AG04449 (cell line): ENCODE measurements around the gene SLC4A1AP.

Experiments used
- CTCF ChIA-PET: fragments of 350-600 bp; formaldehyde crosslinking; extraction: SDS; loops from one replicate; lab custom pipeline; 2021; ENCODE audit warnings: antibody characterized with exemption; lab: Yijun Ruan, JAX
- POLR2A ChIA-PET: fragments of 400-600, 350-600 bp; formaldehyde crosslinking; extraction: SDS; loops from one replicate; lab custom pipeline; 2020; ENCODE audit warnings: antibody characterized with exemption, inconsistent platforms; lab: Yijun Ruan, JAX
- DNase-seq: peaks from one replicate; pipeline ENCODE4 v3.0.0-alpha.2; 2010; ENCODE audit warnings: low read depth, low spot score
- H3K4me3 ChIP-seq: 2 replicates; pipeline ENCODE4 v1.5.1; 2011; ENCODE audit warnings: low read depth, mild to moderate bottlenecking, control low read depth, low read length
- TF ChIP-seq, protein P1 (sequence below): IDR thresholded peaks from one replicate; pipeline ENCODE4 v1.5.1; 2011; ENCODE audit warnings: mild to moderate bottlenecking, moderate library complexity, low read length, control low read depth, inconsistent platforms; ENCODE audit not compliant: insufficient read depth; ENCODE audit errors: missing control alignments

The SLC4A1AP gene

DNA sequence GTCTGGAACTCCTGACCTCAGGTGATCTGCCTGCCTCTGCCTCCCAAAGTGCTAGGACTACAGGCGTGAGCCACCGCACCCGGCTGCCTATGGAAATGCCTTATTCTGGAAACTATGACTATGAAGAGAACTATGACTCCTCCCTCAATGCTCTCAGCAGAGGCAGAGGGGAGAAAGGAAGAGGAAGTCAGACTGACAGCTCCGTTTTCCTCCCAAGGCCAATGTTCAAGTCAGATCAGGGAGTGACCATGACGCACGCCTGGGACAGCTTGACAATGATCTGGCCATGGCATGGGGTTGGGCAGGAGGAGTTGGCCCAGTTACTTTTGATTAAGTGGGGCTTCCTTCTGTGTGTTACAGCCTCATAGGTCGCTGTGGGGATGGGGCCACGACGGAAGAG, 63.6 kb downstream of the SLC4A1AP start:
- ChIA-PET POLR2A (no interaction called here), CTCF (interaction anchor here (0.8 to 4.1 kb wide), 3 partner anchors 10 to 725 kb away, joined by 3 to 14 read pairs (median 4); no protein-coding TSS in a partner anchor)
- no peak overlapping the region for H3K4me3 ChIP-seq
- TF ChIP-seq, protein P1, sequence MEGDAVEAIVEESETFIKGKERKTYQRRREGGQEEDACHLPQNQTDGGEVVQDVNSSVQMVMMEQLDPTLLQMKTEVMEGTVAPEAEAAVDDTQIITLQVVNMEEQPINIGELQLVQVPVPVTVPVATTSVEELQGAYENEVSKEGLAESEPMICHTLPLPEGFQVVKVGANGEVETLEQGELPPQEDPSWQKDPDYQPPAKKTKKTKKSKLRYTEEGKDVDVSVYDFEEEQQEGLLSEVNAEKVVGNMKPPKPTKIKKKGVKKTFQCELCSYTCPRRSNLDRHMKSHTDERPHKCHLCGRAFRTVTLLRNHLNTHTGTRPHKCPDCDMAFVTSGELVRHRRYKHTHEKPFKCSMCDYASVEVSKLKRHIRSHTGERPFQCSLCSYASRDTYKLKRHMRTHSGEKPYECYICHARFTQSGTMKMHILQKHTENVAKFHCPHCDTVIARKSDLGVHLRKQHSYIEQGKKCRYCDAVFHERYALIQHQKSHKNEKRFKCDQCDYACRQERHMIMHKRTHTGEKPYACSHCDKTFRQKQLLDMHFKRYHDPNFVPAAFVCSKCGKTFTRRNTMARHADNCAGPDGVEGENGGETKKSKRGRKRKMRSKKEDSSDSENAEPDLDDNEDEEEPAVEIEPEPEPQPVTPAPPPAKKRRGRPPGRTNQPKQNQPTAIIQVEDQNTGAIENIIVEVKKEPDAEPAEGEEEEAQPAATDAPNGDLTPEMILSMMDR = no peak
- DNase-seq = no peak

DNA sequence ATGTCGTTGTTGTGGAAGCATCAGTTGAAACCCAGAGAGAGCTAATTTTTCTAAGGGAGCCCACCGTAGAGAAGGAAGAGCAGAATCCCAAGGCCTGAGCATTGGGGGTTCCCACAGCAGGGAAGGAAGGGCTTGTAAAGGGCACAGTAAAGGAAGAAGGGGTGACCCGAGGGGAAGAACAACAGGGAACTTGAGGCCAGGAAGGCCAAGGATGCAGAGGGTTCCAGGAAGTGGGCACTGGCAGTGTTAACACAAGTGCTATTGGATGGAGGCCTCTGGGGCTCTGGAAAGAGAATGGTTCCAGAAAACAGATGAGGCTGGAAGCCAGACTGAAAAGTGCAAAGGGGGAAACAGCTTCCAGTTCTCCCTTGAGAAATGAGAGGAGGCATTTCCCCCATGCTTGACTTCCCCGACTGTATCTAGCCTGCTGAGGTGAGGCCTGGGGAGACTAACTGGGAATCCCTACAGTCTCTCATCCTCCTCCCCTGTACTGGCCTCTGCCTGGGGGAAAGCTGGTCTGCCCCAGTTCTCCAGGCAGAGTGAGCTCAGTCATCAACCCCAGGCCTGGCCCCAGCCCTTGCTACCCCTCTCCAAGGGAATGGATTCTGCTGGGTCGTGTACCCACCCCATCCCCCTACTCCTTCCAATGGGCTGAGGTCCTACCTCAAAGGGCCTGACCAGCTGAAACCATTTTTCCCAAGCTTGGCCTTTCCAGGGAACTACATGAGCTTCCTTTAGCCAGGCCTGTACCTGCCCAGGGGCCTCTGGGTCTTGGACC, 64.6 kb downstream of the SLC4A1AP start:
- TF ChIP-seq, protein P1 = no peak
- no peak overlapping the region for H3K4me3 ChIP-seq
- CTCF ChIA-PET = interaction anchor here (0.7 to 9.6 kb wide), 2 partner anchors 5 to 45 kb away, joined by 3 to 84 read pairs; no protein-coding TSS in a partner anchor
- no peak for DNase-seq
- POLR2A ChIA-PET = interaction anchor here (0.5 kb wide), 1 partner anchor 667 kb away, joined by 3 read pairs; no protein-coding TSS in a partner anchor

DNA sequence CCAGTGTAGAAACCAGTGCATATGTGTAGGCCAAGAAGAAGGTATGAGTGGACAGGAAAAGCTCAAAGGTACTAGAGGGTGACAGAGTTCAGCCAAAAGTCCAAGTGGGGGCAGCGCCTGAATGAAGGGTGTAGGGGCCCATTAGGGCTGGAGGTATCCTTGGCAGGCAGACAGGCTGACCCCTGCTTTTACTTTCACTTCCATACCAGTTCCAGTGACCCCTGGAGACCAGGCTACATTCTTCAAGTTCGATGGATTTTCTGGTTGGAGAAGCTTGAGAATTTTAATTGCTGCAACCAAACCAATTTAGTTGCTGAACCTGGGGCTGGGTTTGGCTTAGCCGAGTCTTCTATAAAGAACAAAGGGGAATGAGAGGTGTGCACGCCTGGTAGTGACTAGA, 65.5 kb downstream of the SLC4A1AP start:
- DNase-seq = no peak
- TF ChIP-seq, protein P1 = no peak
- ChIA-PET CTCF (interaction anchor here (2.3 to 9.6 kb wide), 2 partner anchors 6 to 723 kb away, joined by 6 to 84 read pairs; no protein-coding TSS in a partner anchor), POLR2A (no interaction called here)
- H3K4me3 ChIP-seq = no peak overlapping the region

DNA sequence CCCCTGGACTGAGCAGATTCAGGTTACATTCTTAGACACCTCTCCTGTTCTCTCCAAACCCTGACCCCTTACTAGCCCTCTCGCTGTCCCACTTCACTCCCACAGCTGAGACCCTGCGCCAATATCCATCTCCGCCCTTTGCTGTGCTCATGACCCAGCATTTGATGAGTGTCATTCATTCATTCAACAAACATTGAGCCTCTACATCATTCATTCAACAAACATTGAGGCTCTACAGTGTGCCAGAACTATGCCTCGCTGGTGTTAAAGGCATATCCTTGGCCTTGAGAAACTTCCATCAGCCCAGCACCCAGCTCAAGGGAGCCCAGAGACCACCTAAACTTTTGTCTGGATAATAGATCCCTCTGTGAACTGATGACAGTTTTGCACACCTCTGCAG, 65.9 kb downstream of the SLC4A1AP start:
- H3K4me3 ChIP-seq = no peak overlapping the region
- ChIA-PET POLR2A (no interaction called here), CTCF (interaction anchor here (0.8 to 9.6 kb wide), 4 partner anchors 7 to 723 kb away, joined by 3 to 84 read pairs (median 6); no protein-coding TSS in a partner anchor)
- TF ChIP-seq, protein P1 = no peak
- no peak for DNase-seq

DNA sequence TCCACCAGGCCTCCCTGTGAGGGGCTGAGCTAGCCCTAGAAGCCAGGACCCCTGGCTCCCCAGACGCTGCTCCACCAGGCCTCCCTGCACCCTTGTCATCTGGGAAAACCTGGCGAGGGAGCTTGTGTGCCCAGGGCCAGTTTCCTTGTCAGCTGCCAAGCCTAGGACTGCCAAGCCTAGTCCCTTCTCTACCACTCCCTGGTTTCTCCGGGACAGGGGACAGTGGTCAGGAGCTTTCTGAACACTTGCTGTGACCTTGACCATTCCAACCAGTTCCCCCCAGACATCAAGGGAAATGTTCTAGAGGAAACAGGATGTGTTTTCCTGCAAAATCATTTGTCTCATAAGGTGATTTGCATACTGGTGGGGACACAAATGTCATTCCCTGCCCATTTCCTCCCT, 66.6 kb downstream of the SLC4A1AP start:
- POLR2A ChIA-PET = no interaction called here
- H3K4me3 ChIP-seq = no peak overlapping the region
- TF ChIP-seq, protein P1 = no peak
- no peak for DNase-seq
- CTCF ChIA-PET = interaction anchor here (0.8 to 9.6 kb wide), 5 partner anchors 7 to 722 kb away, joined by 3 to 84 read pairs (median 6); no protein-coding TSS in a partner anchor
